ENCODE measurements around the gene RAB27B.

RAB27B gene

DNA sequence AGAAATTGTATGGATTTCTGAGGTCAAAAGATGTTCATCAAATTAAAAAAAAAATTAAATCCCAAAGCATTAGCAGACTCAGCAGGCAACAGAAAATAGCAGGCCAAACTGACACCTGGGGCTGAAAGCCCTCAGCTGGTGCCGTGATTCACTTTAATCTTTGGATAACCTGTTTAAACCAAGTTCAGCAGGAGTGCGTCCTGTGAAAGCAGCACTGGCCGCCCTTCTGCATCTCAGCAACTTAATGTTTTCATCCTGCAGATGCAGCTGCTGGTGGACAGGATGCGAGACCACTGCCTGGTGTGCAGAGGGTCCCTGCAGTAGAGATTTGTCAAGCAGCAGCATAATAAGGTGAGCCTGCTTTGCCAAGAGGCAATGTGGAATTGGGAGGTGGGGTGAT lies 89.8 kb downstream of the RAB27B start:
- Histone ChIP-seq H2BK15ac (ENCODE audit: low read length) (no peak overlapping the region), H2BK12ac (ENCODE audit: low read length) (no peak overlapping the region), H3K4me2 (ENCODE audit: insufficient read depth, low read length, poor library complexity, severe bottlenecking) (no peak overlapping the region), H3K9ac (ENCODE audit: low read depth, low read length, poor library complexity) (no peak overlapping the region), H3K14ac (ENCODE audit: low read length) (no peak overlapping the region), H2BK5ac (ENCODE audit: low read length) (no peak overlapping the region), H3K27ac (replicated peaks; ENCODE audit: low read length) (no peak overlapping the region), H3K79me1 (ENCODE audit: low read depth, low read length) (no peaks in the 10 kb centered on the region), H3K4me3 (ENCODE audit: low read length in 2 of 2) (no peak overlapping the region), H2AK5ac (ENCODE audit: low read depth, low read length) (no peak overlapping the region), H3K36me3 (replicated peaks in 1 of 2; ENCODE audit: control insufficient read depth in 2 of 2, insufficient read depth in 2 of 2, low read length in 2 of 2) (peaks cover 0 to 1% of the 10 kb centered on the region in 2 donors), H2BK120ac (ENCODE audit: low read depth, low read length) (no peak overlapping the region), H3K9me3 (replicated peaks in 1 of 2; ENCODE audit: control insufficient read depth in 2 of 2, insufficient read depth in 1 of 2, low read depth in 1 of 2, low read length in 2 of 2) (peaks cover 0 to 2% of the 10 kb centered on the region in 2 donors), H3K23ac (ENCODE audit: low read depth, low read length, poor library complexity) (no peak overlapping the region), H2AFZ (ENCODE audit: low read length) (no peak overlapping the region), H4K91ac (ENCODE audit: low read depth, low read length, poor library complexity) (no peak overlapping the region), H3K27me3 (ENCODE audit: control insufficient read depth in 3 of 3, insufficient read depth in 3 of 3, low read depth in 1 of 3, low read length in 3 of 3) (no peaks in the 10 kb centered on the region), H3K4me1 (ENCODE audit: control insufficient read depth in 2 of 2, insufficient read depth in 1 of 2, low read depth in 1 of 2, low read length in 2 of 2) (peaks cover 0 to 1% of the 10 kb centered on the region in 2 donors), H4K8ac (ENCODE audit: low read depth, low read length) (no peak overlapping the region), H3K18ac (ENCODE audit: low read length) (no peak overlapping the region), H3K4ac (ENCODE audit: low read length) (no peak overlapping the region)
- WGBS, 2 donors (ENCODE audit: extremely low coverage in 2 of 2, insufficient read length in 2 of 2, insufficient replicate concordance in 1 of 2), result no CpG with 5 or more reads among the region's 4 CpGs
- DNase-seq (ENCODE audit: low spot score), result no peak

DNA sequence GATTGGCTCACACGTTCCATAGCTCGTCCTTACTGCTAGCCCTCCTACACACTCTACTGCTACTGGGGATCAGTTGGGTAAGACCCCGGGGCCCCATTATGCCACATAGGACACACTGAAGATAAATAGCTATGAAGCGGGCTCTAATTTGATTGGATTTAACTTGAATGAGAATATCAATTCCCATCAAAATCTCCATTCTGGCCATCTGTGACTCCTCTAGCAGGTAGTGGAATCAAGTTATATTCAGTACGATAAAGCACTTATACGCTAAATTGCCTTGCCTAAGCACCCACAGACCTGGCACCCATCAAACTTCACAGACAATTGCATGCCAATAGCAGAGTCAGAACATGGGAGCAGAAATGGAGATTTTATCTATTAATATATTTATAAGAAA lies 91.1 kb downstream of the RAB27B start:
- H3K27me3 ChIP-seq (ENCODE audit: control insufficient read depth in 3 of 3, insufficient read depth in 3 of 3, low read depth in 1 of 3, low read length in 3 of 3), result no peaks in the 10 kb centered on the region
- H3K79me1 ChIP-seq (ENCODE audit: low read depth, low read length), result no peaks in the 10 kb centered on the region
- H2BK15ac ChIP-seq (ENCODE audit: low read length), result no peak overlapping the region
- no peak overlapping the region for H4K8ac ChIP-seq (ENCODE audit: low read depth, low read length)
- H3K9me3 ChIP-seq (replicated peaks in 1 of 2; ENCODE audit: control insufficient read depth in 2 of 2, insufficient read depth in 1 of 2, low read depth in 1 of 2, low read length in 2 of 2), result peaks cover 0 to 2% of the 10 kb centered on the region in 2 donors
- no peak overlapping the region for H2AFZ ChIP-seq (ENCODE audit: low read length)
- no peak overlapping the region for H3K14ac ChIP-seq (ENCODE audit: low read length)
- peaks cover 0 to 1% of the 10 kb centered on the region in 2 donors for H3K36me3 ChIP-seq (replicated peaks in 1 of 2; ENCODE audit: control insufficient read depth in 2 of 2, insufficient read depth in 2 of 2, low read length in 2 of 2)
- no peak overlapping the region for H4K91ac ChIP-seq (ENCODE audit: low read depth, low read length, poor library complexity)
- H3K4me2 ChIP-seq (ENCODE audit: insufficient read depth, low read length, poor library complexity, severe bottlenecking), result no peak overlapping the region
- WGBS, 2 donors (ENCODE audit: extremely low coverage in 2 of 2, insufficient read length in 2 of 2, insufficient replicate concordance in 1 of 2), result no CpG with 5 or more reads among the region's 6 CpGs
- no peak overlapping the region for H3K4me3 ChIP-seq (ENCODE audit: low read length in 2 of 2)
- peaks cover 0 to 1% of the 10 kb centered on the region in 2 donors for H3K4me1 ChIP-seq (ENCODE audit: control insufficient read depth in 2 of 2, insufficient read depth in 1 of 2, low read depth in 1 of 2, low read length in 2 of 2)
- no peak overlapping the region for H3K4ac ChIP-seq (ENCODE audit: low read length)
- no peak overlapping the region for H2AK5ac ChIP-seq (ENCODE audit: low read depth, low read length)
- H3K23ac ChIP-seq (ENCODE audit: low read depth, low read length, poor library complexity), result no peak overlapping the region
- no peak overlapping the region for H2BK5ac ChIP-seq (ENCODE audit: low read length)
- H3K9ac ChIP-seq (ENCODE audit: low read depth, low read length, poor library complexity), result no peak overlapping the region
- H3K18ac ChIP-seq (ENCODE audit: low read length), result no peak overlapping the region
- H2BK120ac ChIP-seq (ENCODE audit: low read depth, low read length), result no peak overlapping the region
- DNase-seq (ENCODE audit: low spot score), result no peak
- no peak overlapping the region for H2BK12ac ChIP-seq (ENCODE audit: low read length)
- no peak overlapping the region for H3K27ac ChIP-seq (replicated peaks; ENCODE audit: low read length)

DNA sequence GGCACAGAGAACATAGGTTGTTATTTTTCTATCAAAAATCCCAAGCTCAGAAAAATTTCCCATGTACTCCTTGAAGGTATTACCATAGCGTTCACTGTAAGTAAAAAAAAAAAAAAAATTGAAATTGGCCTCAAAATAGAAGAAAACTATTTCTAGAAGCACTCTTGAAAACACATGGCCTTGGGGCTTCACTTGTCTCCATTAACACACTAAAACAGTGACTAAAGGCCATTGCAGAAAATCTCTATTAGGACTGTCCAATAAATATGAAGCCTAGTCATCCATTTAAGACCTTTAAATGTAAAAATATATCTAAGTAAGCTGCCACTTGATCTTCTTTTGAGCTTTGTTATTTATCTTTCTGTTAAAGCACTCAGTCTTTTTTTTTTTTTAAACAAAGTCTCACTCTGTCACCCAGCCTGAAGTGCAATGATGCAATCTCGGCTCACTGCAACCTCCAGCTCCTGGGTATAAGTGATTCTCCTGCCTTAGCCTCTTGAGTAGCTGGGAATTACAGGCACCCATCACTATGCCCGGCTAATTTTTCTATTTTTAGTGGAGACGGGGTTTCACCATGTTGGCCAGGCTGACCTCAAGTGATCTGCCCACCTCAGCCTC lies 95.2 kb downstream of the RAB27B start:
- Histone ChIP-seq H3K79me1 (ENCODE audit: low read depth, low read length) (no peaks in the 10 kb centered on the region), H4K8ac (ENCODE audit: low read depth, low read length) (no peak overlapping the region), H4K91ac (ENCODE audit: low read depth, low read length, poor library complexity) (no peak overlapping the region), H3K9ac (ENCODE audit: low read depth, low read length, poor library complexity) (no peak overlapping the region), H3K4me2 (ENCODE audit: insufficient read depth, low read length, poor library complexity, severe bottlenecking) (no peak overlapping the region), H2AFZ (ENCODE audit: low read length) (no peak overlapping the region), H3K27ac (replicated peaks; ENCODE audit: low read length) (no peak overlapping the region), H3K18ac (ENCODE audit: low read length) (no peak overlapping the region), H3K14ac (ENCODE audit: low read length) (no peak overlapping the region), H3K4me3 (ENCODE audit: low read length in 2 of 2) (no peak overlapping the region), H2BK120ac (ENCODE audit: low read depth, low read length) (no peak overlapping the region), H3K27me3 (ENCODE audit: control insufficient read depth in 3 of 3, insufficient read depth in 3 of 3, low read depth in 1 of 3, low read length in 3 of 3) (no peaks in the 10 kb centered on the region), H3K23ac (ENCODE audit: low read depth, low read length, poor library complexity) (no peak overlapping the region), H3K9me3 (replicated peaks in 1 of 2; ENCODE audit: control insufficient read depth in 2 of 2, insufficient read depth in 1 of 2, low read depth in 1 of 2, low read length in 2 of 2) (no peaks in the 10 kb centered on the region), H3K36me3 (replicated peaks in 1 of 2; ENCODE audit: control insufficient read depth in 2 of 2, insufficient read depth in 2 of 2, low read length in 2 of 2) (no peaks in the 10 kb centered on the region), H2BK5ac (ENCODE audit: low read length) (no peak overlapping the region), H3K4me1 (ENCODE audit: control insufficient read depth in 2 of 2, insufficient read depth in 1 of 2, low read depth in 1 of 2, low read length in 2 of 2) (peaks cover 0 to 2% of the 10 kb centered on the region in 2 donors), H2BK12ac (ENCODE audit: low read length) (no peak overlapping the region), H3K4ac (ENCODE audit: low read length) (no peak overlapping the region), H2AK5ac (ENCODE audit: low read depth, low read length) (no peak overlapping the region), H2BK15ac (ENCODE audit: low read length) (no peak overlapping the region)
- WGBS, 2 donors (ENCODE audit: extremely low coverage in 2 of 2, insufficient read length in 2 of 2, insufficient replicate concordance in 1 of 2), result no CpG with 5 or more reads among the region's 4 CpGs
- DNase-seq (ENCODE audit: low spot score), result no peak

DNA sequence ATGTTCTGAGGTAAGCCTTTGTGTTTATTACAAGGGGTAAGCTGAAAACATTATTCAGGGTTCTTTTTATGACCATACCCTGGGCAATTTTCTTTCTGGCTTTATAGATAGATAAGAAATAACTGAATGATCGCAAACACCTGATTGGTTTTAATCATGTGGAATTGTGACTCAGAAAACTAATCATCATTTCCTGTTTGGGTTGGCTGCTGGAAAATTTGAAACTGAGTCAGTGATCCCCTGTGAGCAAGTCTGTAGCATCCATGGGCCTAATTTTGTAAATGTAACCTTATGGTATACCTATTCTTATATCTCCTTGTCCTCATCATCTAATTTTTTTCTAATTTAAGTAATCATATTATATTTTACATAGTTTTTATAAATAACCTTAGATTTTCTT lies 96.7 kb downstream of the RAB27B start:
- Histone ChIP-seq H3K4me3 (ENCODE audit: low read length in 2 of 2) (no peak overlapping the region), H3K27me3 (ENCODE audit: control insufficient read depth in 3 of 3, insufficient read depth in 3 of 3, low read depth in 1 of 3, low read length in 3 of 3) (no peaks in the 10 kb centered on the region), H2BK15ac (ENCODE audit: low read length) (no peak overlapping the region), H2BK120ac (ENCODE audit: low read depth, low read length) (no peak overlapping the region), H4K8ac (ENCODE audit: low read depth, low read length) (no peak overlapping the region), H2AFZ (ENCODE audit: low read length) (no peak overlapping the region), H2BK5ac (ENCODE audit: low read length) (no peak overlapping the region), H4K91ac (ENCODE audit: low read depth, low read length, poor library complexity) (no peak overlapping the region), H3K23ac (ENCODE audit: low read depth, low read length, poor library complexity) (no peak overlapping the region), H3K9ac (ENCODE audit: low read depth, low read length, poor library complexity) (no peak overlapping the region), H2AK5ac (ENCODE audit: low read depth, low read length) (no peak overlapping the region), H3K18ac (ENCODE audit: low read length) (no peak overlapping the region), H3K4me2 (ENCODE audit: insufficient read depth, low read length, poor library complexity, severe bottlenecking) (no peak overlapping the region), H2BK12ac (ENCODE audit: low read length) (no peak overlapping the region), H3K36me3 (replicated peaks in 1 of 2; ENCODE audit: control insufficient read depth in 2 of 2, insufficient read depth in 2 of 2, low read length in 2 of 2) (no peaks in the 10 kb centered on the region), H3K27ac (replicated peaks; ENCODE audit: low read length) (no peak overlapping the region), H3K9me3 (replicated peaks in 1 of 2; ENCODE audit: control insufficient read depth in 2 of 2, insufficient read depth in 1 of 2, low read depth in 1 of 2, low read length in 2 of 2) (no peaks in the 10 kb centered on the region), H3K4me1 (ENCODE audit: control insufficient read depth in 2 of 2, insufficient read depth in 1 of 2, low read depth in 1 of 2, low read length in 2 of 2) (peaks cover 0 to 2% of the 10 kb centered on the region in 2 donors), H3K14ac (ENCODE audit: low read length) (no peak overlapping the region), H3K4ac (ENCODE audit: low read length) (no peak overlapping the region), H3K79me1 (ENCODE audit: low read depth, low read length) (no peaks in the 10 kb centered on the region)
- no peak for DNase-seq (ENCODE audit: low spot score)
- no CpG with 5 or more reads among the region's 1 CpG for WGBS, 2 donors (ENCODE audit: extremely low coverage in 2 of 2, insufficient read length in 2 of 2, insufficient replicate concordance in 1 of 2)
